Effector memory CD4-positive, alpha-beta T cell (primary cell): ENCODE data around the gene TLR10.

ENCODE experiments used
- DNase-seq, 3 donors: peaks; one replicate each; pipeline ENCODE4 v3.0.0-alpha.2; 2020
- H3K27ac ChIP-seq: 2 replicates; pipeline ENCODE4 v1.7.0; 2013; ENCODE audit warnings: mild to moderate bottlenecking, low read length, moderate library complexity; ENCODE audit not compliant: insufficient read depth, poor library complexity, severe bottlenecking
- H3K27me3 ChIP-seq: replicated peaks from 2 replicates; pipeline ENCODE4 v1.7.0; 2013; ENCODE audit warnings: mild to moderate bottlenecking, low read length; ENCODE audit not compliant: insufficient read depth, control insufficient read depth, poor library complexity, severe bottlenecking
- H3K36me3 ChIP-seq: 2 replicates; pipeline ENCODE4 v1.7.0; 2013; ENCODE audit warnings: mild to moderate bottlenecking, low read length, moderate library complexity; ENCODE audit not compliant: control insufficient read depth, insufficient read depth
- H3K4me1 ChIP-seq: 2 replicates; pipeline ENCODE4 v1.7.0; 2013; ENCODE audit warnings: low read length, mild to moderate bottlenecking; ENCODE audit not compliant: control insufficient read depth, insufficient read depth, poor library complexity, severe bottlenecking
- H3K4me3 ChIP-seq: 2 replicates; pipeline ENCODE4 v1.7.0; 2013; ENCODE audit warnings: low read length, low read depth, mild to moderate bottlenecking; ENCODE audit not compliant: insufficient read depth, poor library complexity, severe bottlenecking
- H3K9me3 ChIP-seq: 2 replicates; pipeline ENCODE4 v1.7.0; 2013; ENCODE audit warnings: mild to moderate bottlenecking, low read length, moderate library complexity; ENCODE audit not compliant: control insufficient read depth

TLR10 gene

DNA sequence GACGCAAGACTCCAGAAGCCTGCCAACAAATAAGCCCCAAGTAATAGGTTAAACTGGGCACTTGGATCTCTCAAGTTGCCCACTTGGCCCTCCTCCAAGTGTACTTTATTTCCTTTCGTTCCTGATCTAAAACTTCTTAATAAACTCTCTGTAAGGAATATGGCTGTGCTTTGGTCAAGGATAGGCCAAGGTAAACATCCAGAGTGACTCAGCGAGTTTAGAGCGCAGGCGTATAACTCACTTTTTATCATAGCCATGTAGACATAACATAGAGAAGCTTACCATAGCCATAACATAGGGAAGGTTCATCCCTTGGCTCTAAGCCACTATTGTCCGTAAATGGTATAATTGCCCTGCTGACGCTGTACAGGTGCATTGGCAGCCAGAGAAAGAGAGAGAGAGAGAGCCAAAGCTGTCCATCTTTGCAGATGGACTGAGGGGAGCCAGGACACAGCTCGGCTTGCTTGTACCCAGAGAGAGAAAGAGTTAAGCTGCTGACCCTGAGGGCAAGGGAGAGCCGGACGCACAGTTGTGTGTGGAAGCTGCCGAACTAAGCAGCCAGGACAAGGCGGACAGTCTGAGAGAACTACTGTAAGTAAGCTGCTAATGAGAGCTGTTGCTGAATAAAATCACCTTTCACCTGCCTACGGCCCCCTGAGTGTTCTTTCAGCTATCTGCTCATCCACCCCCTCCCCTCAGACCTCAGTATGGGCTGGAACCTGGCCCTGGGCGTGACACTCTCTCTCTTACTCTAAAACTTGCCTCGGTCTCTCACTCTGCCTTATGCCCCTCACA, 20.0 kb upstream of the TLR10 start:
- Histone ChIP-seq H3K27me3 (no peaks in the 10 kb centered on the region), H3K27ac (no peak overlapping the region), H3K36me3 (peaks cover 49% of the 10 kb centered on the region), H3K4me1 (peaks cover 6% of the 10 kb centered on the region), H3K4me3 (no peak overlapping the region), H3K9me3 (peaks cover 4% of the 10 kb centered on the region)
- no peak for DNase-seq

DNA sequence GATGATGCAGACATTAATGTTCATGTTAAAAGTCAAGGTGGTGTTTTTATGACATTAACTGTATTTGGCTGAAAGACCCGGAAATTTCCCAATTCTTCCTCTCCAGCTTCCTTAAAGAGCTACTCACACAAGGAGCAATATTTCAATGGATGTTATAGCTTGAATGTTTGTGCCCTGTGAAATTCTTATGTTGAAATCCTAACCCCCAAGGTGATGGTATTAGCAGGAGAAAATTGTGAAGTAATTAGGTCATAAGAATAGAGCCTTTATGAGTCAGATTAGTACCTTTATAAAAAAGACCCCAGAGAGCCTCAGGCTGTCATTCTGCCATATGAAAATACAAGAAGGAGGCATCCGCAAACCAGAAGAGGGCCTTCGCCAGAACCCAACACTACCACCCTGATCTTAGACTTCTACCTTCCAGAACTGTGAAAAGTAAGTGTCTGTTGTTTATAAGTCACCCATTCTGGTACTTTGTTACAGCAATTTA, 18.2 kb upstream of the TLR10 start:
- Histone ChIP-seq H3K4me3 (no peak overlapping the region), H3K9me3 (peaks cover 4% of the 10 kb centered on the region), H3K4me1 (peaks cover 6% of the 10 kb centered on the region), H3K36me3 (peaks cover 50% of the 10 kb centered on the region), H3K27me3 (no peaks in the 10 kb centered on the region), H3K27ac (no peak overlapping the region)
- no peak for DNase-seq

DNA sequence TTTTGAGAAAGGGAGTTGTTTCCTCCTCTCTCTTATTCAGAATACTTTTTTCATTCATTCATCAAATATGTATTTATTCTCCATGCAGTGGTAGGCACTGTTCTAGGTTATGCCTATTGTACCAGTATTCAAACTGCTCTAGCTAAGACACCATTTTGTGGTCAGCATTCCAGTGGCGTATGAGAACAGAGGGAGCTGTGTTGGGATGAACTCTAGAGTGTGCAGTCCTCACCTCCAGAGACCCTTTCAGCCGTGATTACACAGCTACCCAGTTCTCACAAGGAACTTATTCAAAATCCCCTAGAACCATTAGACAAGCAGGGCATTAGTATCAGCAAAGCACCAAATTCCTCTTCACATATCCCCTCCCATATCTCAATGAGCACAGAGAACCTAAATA, 17.6 kb upstream of the TLR10 start:
- Histone ChIP-seq H3K27ac (no peak overlapping the region), H3K4me1 (peaks cover 6% of the 10 kb centered on the region), H3K4me3 (no peak overlapping the region), H3K9me3 (peaks cover 4% of the 10 kb centered on the region), H3K27me3 (no peaks in the 10 kb centered on the region), H3K36me3 (peaks cover 50% of the 10 kb centered on the region)
- DNase-seq: no peak

DNA sequence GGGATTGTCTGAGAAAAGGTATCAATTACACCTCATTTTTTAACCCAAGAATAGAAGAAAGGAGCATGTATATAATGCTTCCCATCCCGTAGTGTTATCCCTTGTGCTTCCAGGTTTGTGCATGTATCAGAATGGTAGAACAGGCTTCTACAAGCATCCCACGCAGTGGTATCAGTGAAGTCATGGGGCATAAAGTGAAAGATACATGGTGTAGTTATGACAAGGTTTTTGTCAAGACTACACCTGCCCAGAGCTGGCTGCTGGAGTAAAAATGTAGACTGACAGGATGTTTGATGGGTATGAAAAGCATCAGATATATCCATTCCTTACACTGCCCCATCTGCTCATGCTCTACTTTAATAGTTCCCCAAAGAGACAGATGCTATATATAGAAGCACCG, 12.3 kb upstream of the TLR10 start:
- Histone ChIP-seq H3K4me3 (no peak overlapping the region), H3K27ac (no peak overlapping the region), H3K9me3 (peaks cover 7% of the 10 kb centered on the region), H3K4me1 (no peaks in the 10 kb centered on the region), H3K36me3 (peaks cover 25% of the 10 kb centered on the region), H3K27me3 (no peaks in the 10 kb centered on the region)
- DNase-seq: no peak

DNA sequence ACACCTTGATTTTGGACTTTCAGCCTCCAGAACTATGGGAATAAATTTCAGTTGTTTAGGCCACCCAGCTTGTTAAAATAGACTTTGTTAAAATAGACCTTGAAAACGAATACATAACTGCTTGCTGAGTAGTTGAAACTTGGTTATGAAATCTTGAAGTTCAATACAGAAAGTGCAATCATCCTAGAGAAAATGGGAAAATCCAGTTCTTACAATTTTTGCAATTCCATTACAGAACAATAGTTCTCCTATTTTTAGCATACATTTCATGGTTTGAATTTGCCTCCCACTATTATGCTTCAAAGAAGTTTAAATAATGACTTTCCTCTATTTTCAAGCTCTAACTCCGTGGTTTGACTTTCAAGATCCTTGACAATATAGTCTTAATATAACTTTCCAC, 11.3 kb upstream of the TLR10 start:
- H3K4me1 ChIP-seq: no peaks in the 10 kb centered on the region

DNA sequence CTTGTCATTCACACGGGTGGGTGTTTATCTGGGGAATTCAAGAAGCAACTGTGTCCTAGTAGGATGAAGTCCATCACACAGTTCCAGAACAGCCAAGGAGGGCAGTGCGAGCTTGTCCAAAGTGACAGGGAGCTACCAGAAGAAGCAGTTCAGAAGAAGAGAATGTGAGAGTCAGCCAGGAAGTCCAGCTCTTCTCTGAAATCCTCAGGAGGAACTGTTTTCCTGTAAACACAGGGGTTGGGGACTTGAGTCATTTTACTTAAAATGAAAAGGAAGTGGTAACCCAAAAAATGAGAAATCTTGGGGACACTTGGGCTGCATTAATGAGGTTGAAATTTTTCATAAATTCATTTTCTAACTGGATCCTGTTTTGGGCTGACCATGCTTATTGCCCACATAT, 8.2 kb upstream of the TLR10 start:
- Histone ChIP-seq H3K4me3 (no peak overlapping the region), H3K27ac (no peak overlapping the region), H3K27me3 (no peaks in the 10 kb centered on the region), H3K4me1 (no peaks in the 10 kb centered on the region), H3K36me3 (no peaks in the 10 kb centered on the region), H3K9me3 (peaks cover 7% of the 10 kb centered on the region)
- DNase-seq: no peak

More for the DNA sequence above, 11.3 kb upstream of the TLR10 start:
- Histone ChIP-seq H3K27ac (no peak overlapping the region), H3K4me3 (no peak overlapping the region), H3K9me3 (peaks cover 7% of the 10 kb centered on the region), H3K27me3 (no peaks in the 10 kb centered on the region), H3K36me3 (peaks cover 14% of the 10 kb centered on the region)
- no peak for DNase-seq

DNA sequence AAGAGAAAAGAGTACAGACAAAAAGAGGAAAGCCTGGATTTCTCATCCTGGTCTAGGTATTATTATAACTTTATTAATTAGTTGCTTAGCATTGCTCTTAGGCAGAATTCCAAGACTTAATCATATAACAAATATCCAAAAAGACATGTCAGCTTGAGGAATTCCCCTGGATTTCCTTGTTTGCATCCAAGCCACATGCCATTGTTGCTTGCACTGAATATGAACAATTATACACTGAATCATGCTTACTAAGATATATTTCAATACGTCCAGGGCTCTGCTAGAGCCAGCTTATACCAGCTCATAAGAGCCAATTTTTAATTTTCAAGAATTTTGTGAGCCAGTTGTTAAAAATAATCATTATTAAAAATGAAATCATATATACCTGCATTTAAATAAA, 5.5 kb upstream of the TLR10 start:
- H3K4me3 ChIP-seq: no peak overlapping the region
- no peaks in the 10 kb centered on the region for H3K4me1 ChIP-seq
- no peaks in the 10 kb centered on the region for H3K36me3 ChIP-seq
- DNase-seq: no peak
- no peaks in the 10 kb centered on the region for H3K9me3 ChIP-seq
- H3K27me3 ChIP-seq: no peaks in the 10 kb centered on the region
- H3K27ac ChIP-seq: no peak overlapping the region

DNA sequence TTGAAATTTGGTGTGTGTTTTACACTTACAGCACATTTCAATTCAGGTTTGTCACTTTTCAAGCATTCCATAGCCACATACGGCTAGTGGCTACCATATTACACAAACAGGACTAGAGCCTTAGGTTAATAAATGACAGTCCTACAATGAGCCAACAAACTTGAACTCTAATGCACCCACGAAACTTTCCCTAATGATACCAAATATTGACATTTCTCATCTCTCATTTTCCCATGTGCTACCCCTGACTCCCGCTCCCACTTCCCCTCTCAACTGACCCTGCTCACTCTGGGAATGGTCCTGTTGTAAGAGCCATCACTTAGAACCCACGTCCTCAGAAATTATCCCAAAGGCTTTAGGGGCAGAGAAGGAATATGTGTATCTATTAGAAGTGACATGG, 4.9 kb upstream of the TLR10 start:
- Histone ChIP-seq H3K27ac (no peak overlapping the region), H3K9me3 (no peaks in the 10 kb centered on the region), H3K4me1 (peaks cover 2% of the 10 kb centered on the region), H3K27me3 (no peaks in the 10 kb centered on the region), H3K36me3 (no peaks in the 10 kb centered on the region), H3K4me3 (no peak overlapping the region)
- DNase-seq: no peak

DNA sequence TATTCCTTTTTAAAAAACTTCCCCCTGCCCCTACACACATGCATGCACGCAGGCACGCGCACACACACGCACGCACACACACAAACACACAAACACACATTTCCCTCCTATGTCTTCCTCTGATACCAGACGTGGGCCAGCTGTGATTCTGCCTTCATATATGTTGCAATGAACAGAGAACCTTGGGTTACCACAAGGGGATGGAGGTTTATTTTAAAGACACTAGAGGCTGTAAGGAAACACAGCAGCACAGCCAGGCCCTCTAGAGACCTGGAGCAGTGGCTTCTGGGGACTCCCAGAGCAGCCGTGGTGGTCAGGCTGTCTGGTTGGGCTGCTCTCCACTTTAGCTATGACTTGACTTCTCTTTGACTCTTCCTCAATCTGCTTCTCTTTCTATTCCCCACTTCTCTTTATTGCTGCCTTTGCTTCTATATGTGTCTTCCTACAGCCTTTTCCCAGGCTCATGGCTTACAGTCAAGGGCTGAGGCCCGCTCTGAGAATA, 3.2 kb upstream of the TLR10 start:
- DNase-seq: no peak

DNA sequence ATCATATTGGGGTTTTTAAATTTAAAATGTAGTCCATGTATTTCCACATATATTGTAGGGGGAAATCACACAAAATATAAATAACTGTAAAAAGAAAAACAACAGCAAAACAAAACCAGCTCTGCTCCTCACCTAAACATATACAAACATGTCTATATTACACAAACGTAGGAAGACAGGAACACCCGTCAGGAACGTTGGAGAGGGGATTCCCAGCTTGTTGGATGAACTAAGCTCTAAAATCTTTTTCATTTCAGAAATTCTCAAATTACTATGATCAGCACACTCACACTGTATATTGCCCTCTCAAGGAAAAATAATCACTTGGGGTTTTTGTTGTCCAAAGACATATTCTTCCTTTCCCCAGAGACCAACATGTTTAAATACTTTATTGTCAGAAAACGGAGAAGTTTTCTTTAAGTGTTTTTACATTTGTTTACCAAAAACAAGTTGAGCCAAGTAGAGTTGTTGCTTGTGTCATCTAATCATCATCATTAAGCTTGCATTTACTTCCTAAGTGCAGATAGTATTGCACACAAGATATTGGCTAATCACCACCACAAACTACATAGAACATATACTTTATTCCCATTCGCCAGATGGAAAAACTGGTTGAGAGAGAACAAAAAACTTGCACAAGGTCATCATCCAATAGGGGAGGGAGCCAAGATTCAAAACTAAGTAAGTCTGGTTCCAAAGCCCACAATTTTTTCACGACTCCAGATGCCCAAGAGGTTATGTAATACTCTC, 2.4 kb upstream of the TLR10 start:
- no peaks in the 10 kb centered on the region for H3K27me3 ChIP-seq
- peaks cover 3% of the 10 kb centered on the region for H3K4me1 ChIP-seq
- no peak for DNase-seq

More for the DNA sequence above, 3.2 kb upstream of the TLR10 start:
- Histone ChIP-seq H3K36me3 (no peaks in the 10 kb centered on the region), H3K27ac (no peak overlapping the region), H3K4me1 (peaks cover 3% of the 10 kb centered on the region), H3K4me3 (no peak overlapping the region), H3K9me3 (no peaks in the 10 kb centered on the region), H3K27me3 (no peaks in the 10 kb centered on the region)

More for the DNA sequence above, 2.4 kb upstream of the TLR10 start:
- Histone ChIP-seq H3K36me3 (no peaks in the 10 kb centered on the region), H3K9me3 (no peaks in the 10 kb centered on the region), H3K4me3 (no peak overlapping the region), H3K27ac (no peak overlapping the region)
